Liver (tissue), 3 donors: ENCODE measurements around the gene COL19A1.

Source experiments
- CTCF ChIP-seq: fragments of 150-350 bp; IDR thresholded peaks from 2 replicates; pipeline ENCODE4 v1.5.1; 2017; ENCODE audit warnings: improper control_type of control experiment, low read depth, low read length; ENCODE audit not compliant: missing input control
- GABPA ChIP-seq, 2 donors: IDR thresholded peaks in 1 of 2; conservative IDR thresholded peaks in 1 of 2; 2 replicates each; pipeline ENCODE4 v1.6.1; 2016; ENCODE audit warnings: antibody characterized with exemption in 2 of 2, mild to moderate bottlenecking in 1 of 2, moderate library complexity in 1 of 2
- TAF1 ChIP-seq: conservative IDR thresholded peaks from 2 replicates; pipeline ENCODE4 v1.6.1; 2016; ENCODE audit warnings: antibody characterized with exemption, mild to moderate bottlenecking
- donor health status: healthy.
- donor health status: healthy.

DNA sequence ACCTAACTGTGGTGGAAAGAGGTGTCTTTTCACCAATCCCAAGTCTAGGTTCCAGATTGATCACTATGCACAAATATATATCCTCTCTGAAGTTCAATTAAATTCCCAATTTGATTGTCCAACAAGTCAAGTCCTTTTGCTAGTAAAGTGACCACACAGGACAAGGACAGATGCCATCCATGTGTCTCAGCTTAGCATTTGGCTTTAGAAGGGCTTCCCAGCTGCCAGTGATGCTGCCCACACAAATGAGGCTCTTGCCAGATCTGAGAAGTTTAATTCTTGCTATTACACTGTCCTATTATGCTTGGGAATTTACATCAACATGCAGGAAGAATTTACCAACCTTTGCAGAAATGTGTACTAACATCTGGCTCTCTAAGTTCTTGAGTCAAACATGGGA lies 328.1 kb downstream of the COL19A1 start:
- no peak for TF ChIP-seq CTCF
- no peak for TF ChIP-seq GABPA (IDR thresholded peaks at IDR 0.05 in 1 of 2, conservative IDR thresholded peaks at IDR 0.05 in 1 of 2)
- no peak for TF ChIP-seq TAF1
